Measurements from ENCODE around the gene ADAMTS17. TPM values are rescaled to one million over a fixed set of nuclear protein-coding genes. Genes with fewer than 3 reads are reported as not detected.

Gene ADAMTS17, protein sequence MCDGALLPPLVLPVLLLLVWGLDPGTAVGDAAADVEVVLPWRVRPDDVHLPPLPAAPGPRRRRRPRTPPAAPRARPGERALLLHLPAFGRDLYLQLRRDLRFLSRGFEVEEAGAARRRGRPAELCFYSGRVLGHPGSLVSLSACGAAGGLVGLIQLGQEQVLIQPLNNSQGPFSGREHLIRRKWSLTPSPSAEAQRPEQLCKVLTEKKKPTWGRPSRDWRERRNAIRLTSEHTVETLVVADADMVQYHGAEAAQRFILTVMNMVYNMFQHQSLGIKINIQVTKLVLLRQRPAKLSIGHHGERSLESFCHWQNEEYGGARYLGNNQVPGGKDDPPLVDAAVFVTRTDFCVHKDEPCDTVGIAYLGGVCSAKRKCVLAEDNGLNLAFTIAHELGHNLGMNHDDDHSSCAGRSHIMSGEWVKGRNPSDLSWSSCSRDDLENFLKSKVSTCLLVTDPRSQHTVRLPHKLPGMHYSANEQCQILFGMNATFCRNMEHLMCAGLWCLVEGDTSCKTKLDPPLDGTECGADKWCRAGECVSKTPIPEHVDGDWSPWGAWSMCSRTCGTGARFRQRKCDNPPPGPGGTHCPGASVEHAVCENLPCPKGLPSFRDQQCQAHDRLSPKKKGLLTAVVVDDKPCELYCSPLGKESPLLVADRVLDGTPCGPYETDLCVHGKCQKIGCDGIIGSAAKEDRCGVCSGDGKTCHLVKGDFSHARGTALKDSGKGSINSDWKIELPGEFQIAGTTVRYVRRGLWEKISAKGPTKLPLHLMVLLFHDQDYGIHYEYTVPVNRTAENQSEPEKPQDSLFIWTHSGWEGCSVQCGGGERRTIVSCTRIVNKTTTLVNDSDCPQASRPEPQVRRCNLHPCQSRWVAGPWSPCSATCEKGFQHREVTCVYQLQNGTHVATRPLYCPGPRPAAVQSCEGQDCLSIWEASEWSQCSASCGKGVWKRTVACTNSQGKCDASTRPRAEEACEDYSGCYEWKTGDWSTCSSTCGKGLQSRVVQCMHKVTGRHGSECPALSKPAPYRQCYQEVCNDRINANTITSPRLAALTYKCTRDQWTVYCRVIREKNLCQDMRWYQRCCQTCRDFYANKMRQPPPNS
- total RNA-seq (2021), result 2.0 and 3.2 TPM in 2 replicates
- percentile 34 among the genes with signal in this experiment for Bru-seq, nascent RNA
- percentile 32 among the genes with signal in this experiment for BruChase-seq, experiment 1, labeled RNA remaining after a 2-hour chase
- BruChase-seq, experiment 2, labeled RNA remaining after a 6-hour chase, result percentile 30 among the genes with signal in this experiment
- long read RNA-seq, result 0 reads

GRCh38 chr15:100341750-100342560, at the start of gene ADAMTS17:
TSS of gene ADAMTS17 (minus strand) at chr15:100341975. CDS start at chr15:100341899, 76 bp downstream.
- Histone ChIP-seq H3K4me2 (peak within 1 kb of the TSS; percentile 82), H3F3A (ENCODE audit: insufficient read depth, low read depth) (no peaks in the 10 kb centered on the region), H3K9me3 (ENCODE audit: insufficient read depth, low read depth) (no peaks in the 10 kb centered on the region), H3K4me1 (replicated peaks; ENCODE audit: insufficient read depth) (0 out of 2 replicates have a peak, but pooled peaks cover 5% of the 10 kb centered on the region), H3K27ac (no peak within 1 kb of the TSS), H3K36me3 (ENCODE audit: low read depth) (no peaks in the 10 kb centered on the region), H2AFZ (peak within 1 kb of the TSS; percentile 85), H3K27me3 (ENCODE audit: insufficient read depth, low read depth) (no peaks in the 10 kb centered on the region), H3K79me2 (ENCODE audit: low read depth) (no peaks in the 10 kb centered on the region), H3K4me3 (peak within 1 kb of the TSS; percentile 66; the same call in 1 of the 2 replicates), H4K20me1 (ENCODE audit: insufficient read depth) (no peaks in the 10 kb centered on the region), H3K9me2 (ENCODE audit: insufficient read depth) (no peaks in the 10 kb centered on the region)
- ChIA-PET POLR2A (ENCODE audit: unreplicated experiment) (no interaction called here), CTCF (interaction anchor here (1.3 kb wide), 1 partner anchor 9 kb away, joined by 4 read pairs; no protein-coding TSS in a partner anchor)
- BruUV-seq (replicated peaks), result no TSS peak
- intact Hi-C loops (cut with micrococcal nuclease; ENCODE audit: unreplicated experiment), result loop anchor here (1.0 kb wide), 3 partner anchors 41 to 665 kb away; no protein-coding TSS in a partner anchor
- TF ChIP-seq CTCF (conservative IDR thresholded peaks at IDR 0.05) (peak; percentile 84), EZH2 (IDR thresholded peaks at IDR 0.05; ENCODE audit: low read depth) (no peak)
- DNase-seq, result peak; percentile 84 to 93

GRCh38 chr15:100385300-100386050, 43.7 kb upstream of the ADAMTS17 start:
- BruUV-seq (replicated peaks), result no TSS peak
- Histone ChIP-seq H3K79me2 (ENCODE audit: low read depth) (no peaks in the 10 kb centered on the region), H3K4me1 (replicated peaks; ENCODE audit: insufficient read depth) (no peaks in the 10 kb centered on the region), H3K4me2 (no peak overlapping the region), H3K27me3 (ENCODE audit: insufficient read depth, low read depth) (peaks cover 34% of the 10 kb centered on the region), H3K9me2 (ENCODE audit: insufficient read depth) (no peaks in the 10 kb centered on the region), H3K36me3 (ENCODE audit: low read depth) (no peaks in the 10 kb centered on the region), H3K4me3 (no peak overlapping the region), H3K9me3 (ENCODE audit: insufficient read depth, low read depth) (peaks cover 11% of the 10 kb centered on the region; the same call in 1 of the 2 replicates), H3K27ac (no peak overlapping the region), H3F3A (ENCODE audit: insufficient read depth, low read depth) (no peaks in the 10 kb centered on the region), H4K20me1 (ENCODE audit: insufficient read depth) (no peaks in the 10 kb centered on the region), H2AFZ (no peak overlapping the region)
- POLR2A ChIA-PET (ENCODE audit: unreplicated experiment), result no interaction called here
- CTCF ChIA-PET, result no interaction called here
- intact Hi-C loops (cut with micrococcal nuclease; ENCODE audit: unreplicated experiment), result no loop called here
- DNase-seq, result no peak
- no peak for TF ChIP-seq EZH2 (IDR thresholded peaks at IDR 0.05; ENCODE audit: low read depth)
- no peak for TF ChIP-seq CTCF (conservative IDR thresholded peaks at IDR 0.05)
